Liver (tissue), 9 donors: Measurements from ENCODE around the gene QKI. TPM values are rescaled to one million over a fixed set of nuclear protein-coding genes. Genes with fewer than 3 reads are reported as not detected.

Source experiments
- DNase-seq: peaks from one replicate; pipeline ENCODE4 v3.0.0-alpha.2; 2017; ENCODE audit warnings: low spot score
- H3K27ac ChIP-seq, 2 donors: one replicate each; pipeline ENCODE4 v1.7.0; 2013; ENCODE audit warnings: inconsistent platforms in 2 of 2, low read length in 2 of 2, control low read depth in 1 of 2, low read depth in 1 of 2, mild to moderate bottlenecking in 1 of 2
- H3K27me3 ChIP-seq, 4 donors: one replicate each; pipeline versions ENCODE4 v1.6.1 to v1.7.0; 2013; ENCODE audit warnings: low read length in 3 of 4, inconsistent platforms in 1 of 4, mild to moderate bottlenecking in 1 of 4, moderate library complexity in 1 of 4; ENCODE audit not compliant: control insufficient read depth in 4 of 4, insufficient read depth in 4 of 4
- H3K36me3 ChIP-seq, 4 donors: one replicate each; pipeline versions ENCODE4 v1.6.1 to v1.7.0; 2013; ENCODE audit warnings: low read length in 3 of 4, mild to moderate bottlenecking in 3 of 4, low read depth in 1 of 4, moderate library complexity in 1 of 4; ENCODE audit not compliant: control insufficient read depth in 4 of 4, insufficient read depth in 3 of 4
- H3K4me1 ChIP-seq, 4 donors: one replicate each; pipeline versions ENCODE4 v1.6.1 to v1.7.0; 2013; ENCODE audit warnings: low read length in 3 of 4, mild to moderate bottlenecking in 3 of 4, moderate library complexity in 1 of 4; ENCODE audit not compliant: control insufficient read depth in 4 of 4, insufficient read depth in 4 of 4
- H3K4me3 ChIP-seq, 3 donors: one replicate each; pipeline versions ENCODE4 v1.6.1 to v1.7.0; 2013; ENCODE audit warnings: low read length in 3 of 3, control low read depth in 1 of 3, low read depth in 1 of 3, mild to moderate bottlenecking in 1 of 3
- H3K9ac ChIP-seq, 2 donors: one replicate each; pipeline ENCODE4 v1.7.0; 2013; ENCODE audit warnings: low read length in 2 of 2, mild to moderate bottlenecking in 2 of 2, moderate library complexity in 2 of 2, control low read depth in 1 of 2, low read depth in 1 of 2
- H3K9me3 ChIP-seq, 4 donors: one replicate each; pipeline versions ENCODE4 v1.6.1 to v1.7.0; 2013; ENCODE audit warnings: low read length in 3 of 4; ENCODE audit not compliant: control insufficient read depth in 4 of 4
- ATF3 ChIP-seq: IDR thresholded peaks from 2 replicates; pipeline ENCODE4 v1.6.1; 2016; ENCODE audit warnings: antibody characterized with exemption
- EGR1 ChIP-seq, 2 donors: IDR thresholded peaks; 2 replicates each; pipeline ENCODE4 v1.6.1; 2016 to 2018; ENCODE audit warnings: antibody characterized with exemption in 2 of 2, low read depth in 2 of 2
- FOXA1 ChIP-seq: IDR thresholded peaks from 2 replicates; pipeline ENCODE4 v1.6.1; 2016; ENCODE audit warnings: antibody characterized with exemption
- FOXA2 ChIP-seq: IDR thresholded peaks from 2 replicates; pipeline ENCODE4 v1.6.1; 2016; ENCODE audit warnings: antibody characterized with exemption
- GABPA ChIP-seq, 2 donors: IDR thresholded peaks in 1 of 2; conservative IDR thresholded peaks in 1 of 2; 2 replicates each; pipeline ENCODE4 v1.6.1; 2016; ENCODE audit warnings: antibody characterized with exemption in 2 of 2, mild to moderate bottlenecking in 1 of 2, moderate library complexity in 1 of 2
- HNF4A ChIP-seq, 2 donors: conservative IDR thresholded peaks; 2 replicates each; pipeline ENCODE4 v1.6.1; 2016; ENCODE audit warnings: antibody characterized with exemption in 2 of 2, mild to moderate bottlenecking in 2 of 2
- HNF4G ChIP-seq: IDR thresholded peaks from 2 replicates; pipeline ENCODE4 v1.6.1; 2016; ENCODE audit warnings: antibody characterized with exemption
- JUND ChIP-seq, 2 donors: IDR thresholded peaks; 2 replicates each; pipeline ENCODE4 v1.6.1; 2016; ENCODE audit warnings: antibody characterized with exemption in 2 of 2
- MAX ChIP-seq: IDR thresholded peaks from 2 replicates; pipeline ENCODE4 v1.6.1; 2016; ENCODE audit warnings: antibody characterized with exemption
- NR2F2 ChIP-seq: IDR thresholded peaks from 2 replicates; pipeline ENCODE4 v1.6.1; 2016; ENCODE audit warnings: antibody characterized with exemption
- RAD21 ChIP-seq, 2 donors: IDR thresholded peaks; 2 replicates each; pipeline ENCODE4 v1.6.1; 2016; ENCODE audit warnings: antibody characterized with exemption in 2 of 2, mild to moderate bottlenecking in 2 of 2
- REST ChIP-seq: IDR thresholded peaks from 2 replicates; pipeline ENCODE4 v1.6.1; 2016; ENCODE audit warnings: antibody characterized with exemption, mild to moderate bottlenecking
- RXRA ChIP-seq, 2 donors: IDR thresholded peaks; 2 replicates each; pipeline ENCODE4 v1.6.1; 2017 to 2018; ENCODE audit warnings: antibody characterized with exemption in 2 of 2, mild to moderate bottlenecking in 1 of 2
- SP1 ChIP-seq: IDR thresholded peaks from 2 replicates; pipeline ENCODE4 v1.6.1; 2018; ENCODE audit warnings: antibody characterized with exemption, mild to moderate bottlenecking
- TAF1 ChIP-seq: conservative IDR thresholded peaks from 2 replicates; pipeline ENCODE4 v1.6.1; 2016; ENCODE audit warnings: antibody characterized with exemption, mild to moderate bottlenecking
- ZBTB33 ChIP-seq: IDR thresholded peaks from 2 replicates; pipeline ENCODE4 v1.6.1; 2016; ENCODE audit warnings: antibody characterized with exemption
- WGBS: extraction: QIAGEN DNeasy Blood & Tissue Kit; methylation state at CpG from one replicate; pipeline ENCODE4 v1.1.7; 2013; 5-methylcytosine and 5-hydroxymethylcytosine counted together
- polyA plus RNA-seq, 2 donors: library from polyadenylated mRNA; stranded (reverse) in 1 of 2; unstranded in 1 of 2; fragments of 200-250 nt in 1 of 2; fragments of >200 nt in 1 of 2; fragmentation: Nextera tagmentation in 1 of 2; extraction: Ambion mirVana in 1 of 2; gene quantifications; one replicate each; pipeline versions ENCODE4 v1.2.1 to v1.2.3, GENCODE V29; 2013 to 2015
- total RNA-seq, 2 donors: library from RNA; depleted of rRNA; stranded (reverse); fragments of >200 nt; gene quantifications; one replicate each; pipeline ENCODE4 v1.2.3, GENCODE V29; 2014
- TF ChIP-seq, protein P1 (sequence below): fragments of 150-350 bp; IDR thresholded peaks from 2 replicates; pipeline ENCODE4 v1.5.1; 2017; ENCODE audit warnings: improper control_type of control experiment, low read depth, low read length; ENCODE audit not compliant: missing input control
- donor health status: healthy.
- donor health status: healthy.
- donor health status: healthy.
- donor health status: healthy.
- donor health status: healthy.

The QKI gene
- total and polyA plus RNA-seq, 4 donors, result 22.7 to 97.0 (median 56.3) TPM

- H3K9ac ChIP-seq, result no peak overlapping the region
- DNase-seq, result no peak
- H3K27ac ChIP-seq, result no peak overlapping the region
- no peaks in the 10 kb centered on the region for H3K27me3 ChIP-seq
- H3K9me3 ChIP-seq, result no peaks in the 10 kb centered on the region
- no peaks in the 10 kb centered on the region for H3K4me1 ChIP-seq
- H3K4me3 ChIP-seq, result no peak overlapping the region
- H3K36me3 ChIP-seq, result no peaks in the 10 kb centered on the region
- TF ChIP-seq, protein P1, sequence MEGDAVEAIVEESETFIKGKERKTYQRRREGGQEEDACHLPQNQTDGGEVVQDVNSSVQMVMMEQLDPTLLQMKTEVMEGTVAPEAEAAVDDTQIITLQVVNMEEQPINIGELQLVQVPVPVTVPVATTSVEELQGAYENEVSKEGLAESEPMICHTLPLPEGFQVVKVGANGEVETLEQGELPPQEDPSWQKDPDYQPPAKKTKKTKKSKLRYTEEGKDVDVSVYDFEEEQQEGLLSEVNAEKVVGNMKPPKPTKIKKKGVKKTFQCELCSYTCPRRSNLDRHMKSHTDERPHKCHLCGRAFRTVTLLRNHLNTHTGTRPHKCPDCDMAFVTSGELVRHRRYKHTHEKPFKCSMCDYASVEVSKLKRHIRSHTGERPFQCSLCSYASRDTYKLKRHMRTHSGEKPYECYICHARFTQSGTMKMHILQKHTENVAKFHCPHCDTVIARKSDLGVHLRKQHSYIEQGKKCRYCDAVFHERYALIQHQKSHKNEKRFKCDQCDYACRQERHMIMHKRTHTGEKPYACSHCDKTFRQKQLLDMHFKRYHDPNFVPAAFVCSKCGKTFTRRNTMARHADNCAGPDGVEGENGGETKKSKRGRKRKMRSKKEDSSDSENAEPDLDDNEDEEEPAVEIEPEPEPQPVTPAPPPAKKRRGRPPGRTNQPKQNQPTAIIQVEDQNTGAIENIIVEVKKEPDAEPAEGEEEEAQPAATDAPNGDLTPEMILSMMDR, result no peak
- 98% methylated on average over 7 of the region's 7 CpGs for WGBS
Observed at GRCh38 chr6:163376187-163376586, 38.3 kb upstream of the QKI start.

GRCh38 chr6:163377561-163377960 lies 37.0 kb upstream of the QKI start:
- Histone ChIP-seq H3K27ac (no peak overlapping the region), H3K9ac (no peak overlapping the region), H3K4me3 (no peak overlapping the region), H3K27me3 (no peaks in the 10 kb centered on the region), H3K4me1 (no peaks in the 10 kb centered on the region), H3K36me3 (no peaks in the 10 kb centered on the region), H3K9me3 (no peaks in the 10 kb centered on the region)
- 96% methylated on average over 10 of the region's 10 CpGs for WGBS
- DNase-seq, result no peak
- TF ChIP-seq ZBTB33, result no peak
- no peak for TF ChIP-seq REST
- no peak for TF ChIP-seq FOXA2
- no peak for TF ChIP-seq GABPA (IDR thresholded peaks at IDR 0.05 in 1 of 2, conservative IDR thresholded peaks at IDR 0.05 in 1 of 2)
- TF ChIP-seq, protein P1, result no peak
- no peak for TF ChIP-seq SP1
- no peak for TF ChIP-seq JUND (IDR thresholded peaks at IDR 0.05)
- TF ChIP-seq ATF3, result no peak
- no peak for TF ChIP-seq RAD21 (IDR thresholded peaks at IDR 0.05)
- no peak for TF ChIP-seq HNF4A (conservative IDR thresholded peaks at IDR 0.05)
- TF ChIP-seq HNF4G, result no peak
- TF ChIP-seq NR2F2, result no peak
- TF ChIP-seq FOXA1, result no peak
- no peak for TF ChIP-seq MAX
- TF ChIP-seq EGR1 (IDR thresholded peaks at IDR 0.05; ENCODE audit: low read depth in 2 of 2), result no peak
- TF ChIP-seq RXRA (IDR thresholded peaks at IDR 0.05), result no peak
- no peak for TF ChIP-seq TAF1
